GM23338 (cell line): ENCODE data around the gene MFSD2A.

Source experiments
- CTCF ChIP-seq, 2 experiments: fragments of 200-600 bp in 1 of 2; sonication (generic) in 1 of 2; conservative IDR thresholded peaks; 2 replicates each; pipeline versions ENCODE4 v1.5.1 to v1.6.1; 2016 to 2017; ENCODE audit warnings: antibody characterized with exemption in 2 of 2, low read depth in 2 of 2, mild to moderate bottlenecking in 2 of 2, moderate library complexity in 1 of 2
- EZH2 ChIP-seq: fragments of 200-600 bp; sonication (generic); IDR thresholded peaks from one replicate; pipeline ENCODE4 v1.8.0; 2017; ENCODE audit warnings: antibody characterized with exemption, mild to moderate bottlenecking, low read depth; ENCODE audit not compliant: unreplicated experiment
- POLR2AphosphoS5 ChIP-seq: IDR thresholded peaks from 2 replicates; pipeline ENCODE4 v1.6.1; 2016; ENCODE audit warnings: antibody characterized with exemption, low read depth

- TF ChIP-seq CTCF (conservative IDR thresholded peaks at IDR 0.05; ENCODE audit: low read depth in 2 of 2), result no peak
- TF ChIP-seq EZH2, result no peak
- TF ChIP-seq POLR2AphosphoS5, result no peak
Observed at GRCh38 chr1:39981945-39982344, 27.0 kb downstream of the MFSD2A start.
